ENCODE data around the gene COL5A2.
A peak's percentile ranks its signal among the peaks of the same experiment; 100 is the strongest.

Gene COL5A2

DNA sequence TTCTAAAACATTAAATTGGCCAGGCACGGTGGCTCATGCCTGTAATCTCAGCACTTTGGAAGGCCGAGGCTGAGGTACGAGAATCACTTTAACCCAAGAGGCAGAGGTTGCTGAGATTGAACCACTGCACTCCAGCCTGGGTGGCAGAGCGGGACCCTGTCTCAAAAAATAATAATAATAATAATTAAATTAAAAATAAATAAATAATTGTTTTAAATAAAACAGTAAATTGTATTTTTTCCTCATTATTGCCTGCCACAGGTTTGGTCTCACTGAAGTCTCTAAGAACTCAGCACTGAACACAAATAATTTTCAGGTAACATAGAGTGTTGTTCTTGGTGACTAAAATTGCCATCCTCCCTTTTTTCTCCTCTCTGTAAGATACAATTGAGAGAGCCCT lies 19.8 kb downstream of the COL5A2 start:
- no peaks in the 10 kb centered on the region for H3K9me3 ChIP-seq (ENCODE audit: control insufficient read depth, low read length)
- no peak overlapping the region for H3K9ac ChIP-seq (ENCODE audit: low read length)
- no peak overlapping the region for H3K4me3 ChIP-seq (ENCODE audit: low read length)
- DNase-seq (ENCODE audit: low read depth): no peak
- H3K27me3 ChIP-seq (replicated peaks; ENCODE audit: control insufficient read depth, insufficient read depth, low read length): no peaks in the 10 kb centered on the region
- H3K36me3 ChIP-seq (ENCODE audit: control insufficient read depth, insufficient read depth, low read length, severe bottlenecking): no peaks in the 10 kb centered on the region
- H3K4me1 ChIP-seq (ENCODE audit: control insufficient read depth, insufficient read depth, low read length): peaks cover 81% of the 10 kb centered on the region

DNA sequence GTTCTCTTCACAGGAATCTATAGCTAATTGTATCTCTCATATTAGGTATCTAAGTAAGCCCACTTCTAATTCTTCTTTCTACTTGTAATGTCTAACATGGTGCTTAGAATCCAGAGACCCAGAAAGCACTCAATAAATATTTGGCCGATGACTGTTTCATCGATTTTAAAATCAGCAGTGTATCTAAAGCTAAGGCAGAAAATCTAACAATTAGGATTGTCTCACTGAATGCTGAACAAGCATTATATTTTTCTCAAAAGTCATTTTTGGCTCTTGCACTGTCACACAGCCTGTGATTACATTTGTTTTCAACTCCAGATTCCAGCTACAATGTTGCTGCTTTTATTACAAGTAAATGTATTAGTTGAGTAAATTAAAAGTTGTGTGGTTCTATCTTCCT lies 20.3 kb downstream of the COL5A2 start:
- Histone ChIP-seq H3K36me3 (ENCODE audit: control insufficient read depth, insufficient read depth, low read length, severe bottlenecking) (peaks cover 1% of the 10 kb centered on the region), H3K9me3 (ENCODE audit: control insufficient read depth, low read length) (no peaks in the 10 kb centered on the region), H3K9ac (ENCODE audit: low read length) (peak overlapping the region; percentile 0), H3K4me1 (ENCODE audit: control insufficient read depth, insufficient read depth, low read length) (peaks cover 78% of the 10 kb centered on the region), H3K4me3 (ENCODE audit: low read length) (no peak overlapping the region), H3K27me3 (replicated peaks; ENCODE audit: control insufficient read depth, insufficient read depth, low read length) (no peaks in the 10 kb centered on the region)
- no peak for DNase-seq (ENCODE audit: low read depth)

DNA sequence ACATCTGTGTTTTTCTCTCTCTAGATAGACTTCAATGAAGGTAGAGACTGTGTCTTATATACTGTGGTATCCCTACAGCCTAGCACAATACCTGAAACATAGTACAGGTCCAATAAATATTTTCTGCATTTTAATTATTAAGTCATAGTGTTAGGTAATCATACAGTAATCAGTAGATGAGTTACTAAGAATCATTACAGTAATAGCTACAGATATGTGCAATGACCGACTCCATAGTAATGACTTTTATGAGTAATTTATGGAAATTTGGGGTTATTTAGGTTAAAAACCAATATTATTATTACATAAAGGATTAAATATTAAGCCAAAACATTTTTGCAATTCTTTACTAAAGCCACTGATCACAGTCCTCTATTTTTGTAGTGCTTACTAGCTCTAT lies 21.6 kb downstream of the COL5A2 start:
- peaks cover 78% of the 10 kb centered on the region for H3K4me1 ChIP-seq (ENCODE audit: control insufficient read depth, insufficient read depth, low read length)
- H3K4me3 ChIP-seq (ENCODE audit: low read length): peak overlapping the region; percentile 13
- H3K9me3 ChIP-seq (ENCODE audit: control insufficient read depth, low read length): no peaks in the 10 kb centered on the region
- peaks cover 5% of the 10 kb centered on the region for H3K36me3 ChIP-seq (ENCODE audit: control insufficient read depth, insufficient read depth, low read length, severe bottlenecking)
- no peak for DNase-seq (ENCODE audit: low read depth)
- no peak overlapping the region for H3K9ac ChIP-seq (ENCODE audit: low read length)
- no peaks in the 10 kb centered on the region for H3K27me3 ChIP-seq (replicated peaks; ENCODE audit: control insufficient read depth, insufficient read depth, low read length)

DNA sequence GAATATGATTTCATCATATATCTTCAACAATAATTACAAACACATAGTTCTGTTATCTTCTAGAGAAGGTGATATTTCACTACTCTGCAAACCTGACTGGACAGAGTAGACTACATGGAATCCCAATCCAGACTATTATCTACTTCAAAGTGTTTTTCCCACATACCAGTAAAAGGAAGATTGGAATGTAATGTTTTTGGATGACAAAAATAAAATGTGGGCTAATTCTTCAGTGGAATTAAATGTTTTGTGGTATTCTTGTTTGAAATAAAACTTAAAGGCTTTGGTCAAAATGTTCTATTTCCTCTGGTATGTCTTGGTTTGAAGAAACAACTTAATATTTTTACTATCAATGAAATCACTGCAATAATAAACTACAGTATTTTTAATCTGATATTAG lies 22.1 kb downstream of the COL5A2 start:
- no peak for DNase-seq (ENCODE audit: low read depth)
- H3K9me3 ChIP-seq (ENCODE audit: control insufficient read depth, low read length): no peaks in the 10 kb centered on the region
- H3K4me3 ChIP-seq (ENCODE audit: low read length): peak overlapping the region; percentile 13
- peaks cover 5% of the 10 kb centered on the region for H3K36me3 ChIP-seq (ENCODE audit: control insufficient read depth, insufficient read depth, low read length, severe bottlenecking)
- H3K9ac ChIP-seq (ENCODE audit: low read length): no peak overlapping the region
- H3K27me3 ChIP-seq (replicated peaks; ENCODE audit: control insufficient read depth, insufficient read depth, low read length): no peaks in the 10 kb centered on the region
- H3K4me1 ChIP-seq (ENCODE audit: control insufficient read depth, insufficient read depth, low read length): peaks cover 78% of the 10 kb centered on the region

DNA sequence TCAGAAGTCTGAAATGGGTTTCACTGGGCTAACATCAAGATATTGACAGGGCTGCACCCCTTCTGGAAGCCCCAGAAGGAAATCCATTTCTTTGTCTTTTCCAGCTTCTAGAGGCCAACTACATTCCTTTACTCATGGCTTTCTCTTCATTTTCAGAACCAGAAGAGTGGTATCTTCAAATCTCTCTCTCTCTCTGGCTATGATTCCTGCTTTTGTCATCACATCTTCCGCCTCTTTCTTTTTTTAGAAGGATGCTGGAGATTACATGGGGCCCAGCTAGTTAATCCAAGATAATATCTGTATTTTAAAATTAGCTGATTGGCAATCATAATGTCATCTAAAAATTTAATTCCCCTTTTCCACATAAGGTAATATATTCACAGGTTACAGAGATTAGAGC lies 23.8 kb downstream of the COL5A2 start:
- no peak overlapping the region for H3K4me3 ChIP-seq (ENCODE audit: low read length)
- H3K36me3 ChIP-seq (ENCODE audit: control insufficient read depth, insufficient read depth, low read length, severe bottlenecking): peaks cover 5% of the 10 kb centered on the region
- H3K4me1 ChIP-seq (ENCODE audit: control insufficient read depth, insufficient read depth, low read length): peaks cover 78% of the 10 kb centered on the region
- DNase-seq (ENCODE audit: low read depth): no peak
- no peaks in the 10 kb centered on the region for H3K27me3 ChIP-seq (replicated peaks; ENCODE audit: control insufficient read depth, insufficient read depth, low read length)
- H3K9ac ChIP-seq (ENCODE audit: low read length): no peak overlapping the region
- no peaks in the 10 kb centered on the region for H3K9me3 ChIP-seq (ENCODE audit: control insufficient read depth, low read length)

DNA sequence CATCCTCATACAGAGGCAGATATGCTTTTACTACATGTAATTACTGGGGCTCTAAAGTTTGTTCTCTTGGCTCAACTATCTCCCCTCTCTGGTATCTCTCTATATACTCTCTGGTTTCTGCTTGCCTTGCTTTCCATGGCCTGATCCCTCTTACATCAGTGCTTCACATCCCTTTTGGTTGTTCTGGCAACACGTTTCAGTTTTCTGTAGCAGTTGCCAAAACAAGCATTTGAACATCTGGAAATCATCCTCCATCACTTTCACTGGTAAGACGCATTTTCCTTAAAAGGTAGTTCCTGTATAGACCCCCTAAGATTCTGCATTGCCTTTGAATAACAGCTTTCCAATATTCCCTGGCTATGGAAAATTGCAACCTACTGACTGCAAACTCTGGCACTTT lies 25.9 kb downstream of the COL5A2 start:
- peaks cover 83% of the 10 kb centered on the region for H3K4me1 ChIP-seq (ENCODE audit: control insufficient read depth, insufficient read depth, low read length)
- DNase-seq (ENCODE audit: low read depth): peak; percentile 56
- no peaks in the 10 kb centered on the region for H3K27me3 ChIP-seq (replicated peaks; ENCODE audit: control insufficient read depth, insufficient read depth, low read length)
- H3K4me3 ChIP-seq (ENCODE audit: low read length): peak overlapping the region; percentile 1
- no peaks in the 10 kb centered on the region for H3K9me3 ChIP-seq (ENCODE audit: control insufficient read depth, low read length)
- peaks cover 5% of the 10 kb centered on the region for H3K36me3 ChIP-seq (ENCODE audit: control insufficient read depth, insufficient read depth, low read length, severe bottlenecking)
- H3K9ac ChIP-seq (ENCODE audit: low read length): no peak overlapping the region

DNA sequence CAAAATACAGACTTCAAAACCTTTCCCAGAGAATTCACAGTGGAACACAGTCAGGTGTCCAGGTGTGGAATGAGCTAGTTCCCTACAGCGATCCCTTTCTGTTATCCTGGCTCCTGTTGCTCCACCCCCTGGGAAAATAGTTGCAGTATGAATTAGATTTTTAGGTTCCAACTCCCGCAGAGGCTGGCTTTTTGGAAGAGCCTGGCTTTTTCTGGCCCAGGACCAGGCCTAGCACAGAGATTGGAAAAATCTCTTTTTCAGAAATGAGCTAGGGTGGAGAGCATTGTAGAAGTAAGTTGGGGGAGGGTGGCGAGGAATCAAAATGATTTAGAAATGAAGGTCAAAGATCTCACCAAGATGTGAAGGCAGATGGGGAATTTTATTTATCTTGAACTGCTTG lies 27.1 kb downstream of the COL5A2 start:
- Histone ChIP-seq H3K9ac (ENCODE audit: low read length) (peak overlapping the region; percentile 50), H3K4me1 (ENCODE audit: control insufficient read depth, insufficient read depth, low read length) (peaks cover 78% of the 10 kb centered on the region), H3K4me3 (ENCODE audit: low read length) (peak overlapping the region; percentile 66), H3K27me3 (replicated peaks; ENCODE audit: control insufficient read depth, insufficient read depth, low read length) (no peaks in the 10 kb centered on the region), H3K9me3 (ENCODE audit: control insufficient read depth, low read length) (no peaks in the 10 kb centered on the region), H3K36me3 (ENCODE audit: control insufficient read depth, insufficient read depth, low read length, severe bottlenecking) (peaks cover 8% of the 10 kb centered on the region)
- no peak for DNase-seq (ENCODE audit: low read depth)

DNA sequence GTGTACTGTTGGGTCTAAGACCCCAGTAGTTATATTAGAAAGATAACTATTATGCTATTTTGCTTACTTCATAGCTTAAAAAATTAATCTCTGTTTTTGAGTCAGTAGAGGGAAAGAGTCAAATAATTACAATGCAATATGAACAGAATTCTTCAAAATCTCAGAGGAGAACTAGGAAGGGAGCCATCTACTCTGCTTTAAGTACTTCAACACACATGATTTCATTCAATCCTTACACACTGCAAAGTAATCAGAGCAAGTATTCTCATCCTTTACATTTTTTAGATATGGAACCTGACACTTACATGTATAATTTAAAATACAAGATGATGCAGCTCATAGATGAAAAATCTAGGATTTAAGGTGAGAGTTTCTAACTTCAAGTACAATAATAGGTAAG lies 27.7 kb downstream of the COL5A2 start:
- peaks cover 8% of the 10 kb centered on the region for H3K36me3 ChIP-seq (ENCODE audit: control insufficient read depth, insufficient read depth, low read length, severe bottlenecking)
- no peaks in the 10 kb centered on the region for H3K9me3 ChIP-seq (ENCODE audit: control insufficient read depth, low read length)
- no peak for DNase-seq (ENCODE audit: low read depth)
- H3K27me3 ChIP-seq (replicated peaks; ENCODE audit: control insufficient read depth, insufficient read depth, low read length): no peaks in the 10 kb centered on the region
- peak overlapping the region; percentile 50 for H3K9ac ChIP-seq (ENCODE audit: low read length)
- peaks cover 78% of the 10 kb centered on the region for H3K4me1 ChIP-seq (ENCODE audit: control insufficient read depth, insufficient read depth, low read length)
- peak overlapping the region; percentile 66 for H3K4me3 ChIP-seq (ENCODE audit: low read length)

DNA sequence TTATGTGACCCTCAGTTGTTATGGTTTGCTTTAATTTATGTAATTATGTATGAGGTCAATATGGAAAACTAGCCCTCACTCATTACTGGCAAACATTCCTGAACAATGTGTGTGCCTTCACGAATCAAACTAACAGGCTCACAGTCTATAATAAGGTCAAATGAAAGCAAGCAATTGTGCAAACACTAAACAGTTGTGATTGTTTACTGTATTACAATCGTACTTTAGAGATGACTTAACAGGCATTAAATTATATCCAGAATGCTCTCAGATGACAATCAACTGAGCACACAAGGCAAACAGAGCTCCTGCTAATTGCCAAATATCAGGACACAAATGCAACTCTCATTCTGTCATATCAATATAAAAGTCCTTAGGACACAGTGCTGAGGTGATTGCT lies 29.5 kb downstream of the COL5A2 start:
- no peaks in the 10 kb centered on the region for H3K27me3 ChIP-seq (replicated peaks; ENCODE audit: control insufficient read depth, insufficient read depth, low read length)
- H3K4me1 ChIP-seq (ENCODE audit: control insufficient read depth, insufficient read depth, low read length): peaks cover 87% of the 10 kb centered on the region
- peaks cover 8% of the 10 kb centered on the region for H3K36me3 ChIP-seq (ENCODE audit: control insufficient read depth, insufficient read depth, low read length, severe bottlenecking)
- H3K9ac ChIP-seq (ENCODE audit: low read length): peak overlapping the region; percentile 7
- peak; percentile 86 for DNase-seq (ENCODE audit: low read depth)
- H3K4me3 ChIP-seq (ENCODE audit: low read length): peak overlapping the region; percentile 39
- H3K9me3 ChIP-seq (ENCODE audit: control insufficient read depth, low read length): no peaks in the 10 kb centered on the region

DNA sequence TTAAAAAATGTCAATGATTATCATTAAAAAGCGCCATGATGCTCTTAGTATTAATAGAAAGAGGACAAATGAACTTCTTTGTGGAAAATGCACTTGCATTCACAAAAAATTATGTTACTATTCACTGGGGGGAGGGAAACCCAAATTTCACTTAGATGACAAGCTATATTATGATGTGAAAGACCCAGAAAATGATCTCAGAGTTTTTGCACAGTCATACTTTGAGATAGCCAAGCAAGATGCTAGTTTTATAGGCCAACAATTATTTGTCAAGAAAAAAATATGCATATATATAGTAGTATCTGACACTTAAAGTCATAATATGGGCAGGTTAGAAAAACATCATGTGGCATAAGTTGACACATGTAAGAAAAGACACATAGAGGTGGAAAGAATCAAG lies 31.6 kb downstream of the COL5A2 start:
- no peak for DNase-seq (ENCODE audit: low read depth)
- no peak overlapping the region for H3K4me3 ChIP-seq (ENCODE audit: low read length)
- no peaks in the 10 kb centered on the region for H3K9me3 ChIP-seq (ENCODE audit: control insufficient read depth, low read length)
- peaks cover 3% of the 10 kb centered on the region for H3K36me3 ChIP-seq (ENCODE audit: control insufficient read depth, insufficient read depth, low read length, severe bottlenecking)
- H3K27me3 ChIP-seq (replicated peaks; ENCODE audit: control insufficient read depth, insufficient read depth, low read length): no peaks in the 10 kb centered on the region
- H3K9ac ChIP-seq (ENCODE audit: low read length): no peak overlapping the region
- peaks cover 92% of the 10 kb centered on the region for H3K4me1 ChIP-seq (ENCODE audit: control insufficient read depth, insufficient read depth, low read length)

DNA sequence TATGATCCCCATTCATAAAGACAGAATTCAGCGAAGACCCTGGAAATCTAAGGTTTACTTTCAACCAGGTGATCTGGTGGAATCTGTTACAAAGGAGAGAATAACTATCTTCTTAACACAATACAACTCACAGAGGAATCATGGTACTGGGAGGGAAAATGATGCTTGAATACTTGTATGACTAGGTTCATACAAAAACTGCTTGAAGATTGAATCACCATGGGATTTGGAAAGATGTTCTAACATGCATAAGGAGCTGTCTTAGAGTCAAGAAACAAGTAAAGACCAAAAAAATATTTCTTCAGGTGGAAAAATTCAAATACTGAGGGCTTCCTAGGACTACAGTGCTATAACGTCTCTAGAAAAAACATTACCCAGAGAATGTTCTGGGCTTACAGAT lies 32.2 kb downstream of the COL5A2 start:
- Histone ChIP-seq H3K9me3 (ENCODE audit: control insufficient read depth, low read length) (no peaks in the 10 kb centered on the region), H3K27me3 (replicated peaks; ENCODE audit: control insufficient read depth, insufficient read depth, low read length) (no peaks in the 10 kb centered on the region), H3K4me1 (ENCODE audit: control insufficient read depth, insufficient read depth, low read length) (peaks cover 92% of the 10 kb centered on the region), H3K4me3 (ENCODE audit: low read length) (no peak overlapping the region), H3K36me3 (ENCODE audit: control insufficient read depth, insufficient read depth, low read length, severe bottlenecking) (peaks cover 3% of the 10 kb centered on the region), H3K9ac (ENCODE audit: low read length) (no peak overlapping the region)
- no peak for DNase-seq (ENCODE audit: low read depth)

DNA sequence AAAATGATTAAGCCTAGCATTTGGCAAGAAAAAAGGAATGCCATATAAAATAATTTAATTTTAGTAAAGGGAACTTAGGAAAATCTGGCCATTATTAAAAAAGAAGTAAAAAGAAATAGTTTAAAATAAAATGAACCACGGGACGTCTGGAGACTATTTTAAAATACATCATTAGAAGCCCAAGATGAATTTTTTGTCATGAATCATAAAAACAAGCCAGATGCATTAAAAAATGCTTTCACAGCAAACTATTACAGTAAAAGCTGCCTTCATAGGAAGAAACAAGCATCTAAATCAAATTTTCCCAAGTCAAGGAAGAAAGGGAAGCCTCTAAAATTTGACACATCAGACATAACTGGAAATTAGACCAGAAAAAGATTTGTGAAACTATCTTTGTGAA lies 33.0 kb downstream of the COL5A2 start:
- Histone ChIP-seq H3K4me3 (ENCODE audit: low read length) (peak overlapping the region; percentile 5), H3K9me3 (ENCODE audit: control insufficient read depth, low read length) (no peaks in the 10 kb centered on the region), H3K36me3 (ENCODE audit: control insufficient read depth, insufficient read depth, low read length, severe bottlenecking) (peaks cover 3% of the 10 kb centered on the region), H3K27me3 (replicated peaks; ENCODE audit: control insufficient read depth, insufficient read depth, low read length) (no peaks in the 10 kb centered on the region), H3K9ac (ENCODE audit: low read length) (no peak overlapping the region), H3K4me1 (ENCODE audit: control insufficient read depth, insufficient read depth, low read length) (peaks cover 85% of the 10 kb centered on the region)
- DNase-seq (ENCODE audit: low read depth): no peak
